RWPE2 (cell line): ENCODE data around the gene HORMAD2.
A peak's percentile ranks its signal among the peaks of the same experiment; 100 is the strongest.

ENCODE experiments used
- ATAC-seq: fragments of 200-7000 bp; cut with Tn5 transposase; 3 replicates; pipeline ENCODE4 v1.9.1; 2021; ENCODE audit warnings: low read depth
- DNase-seq: peaks from one replicate; pipeline ENCODE4 v3.0.0-alpha.2; 2020; ENCODE audit warnings: low spot score
- H3K27ac ChIP-seq: fragments of 450-650 bp; 2 replicates; pipeline ENCODE4 v1.5.1; 2017; ENCODE audit warnings: mild to moderate bottlenecking; ENCODE audit not compliant: poor library complexity, severe bottlenecking
- H3K27me3 ChIP-seq: fragments of 250-450 bp; sonication (Bioruptor Pico); 2 replicates; pipeline ENCODE4 v1.5.1; 2021; ENCODE audit warnings: mild to moderate bottlenecking, moderate library complexity; ENCODE audit not compliant: insufficient read depth, poor library complexity, severe bottlenecking
- H3K36me3 ChIP-seq: fragments of 250-450 bp; sonication (Bioruptor Pico); 2 replicates; pipeline ENCODE4 v1.5.1; 2020; ENCODE audit warnings: low read depth, mild to moderate bottlenecking, moderate library complexity
- H3K4me1 ChIP-seq: fragments of 250-450 bp; sonication (Bioruptor Pico); 2 replicates; pipeline ENCODE4 v1.5.1; 2021; ENCODE audit warnings: mild to moderate bottlenecking, moderate library complexity; ENCODE audit not compliant: insufficient read depth, poor library complexity, severe bottlenecking
- H3K4me3 ChIP-seq: fragments of 250-450 bp; sonication (Bioruptor Pico); 2 replicates; pipeline ENCODE4 v1.5.1; 2021; ENCODE audit warnings: mild to moderate bottlenecking, moderate library complexity; ENCODE audit not compliant: severe bottlenecking
- H3K9me3 ChIP-seq: fragments of 250-450 bp; sonication (Bioruptor Pico); 2 replicates; pipeline ENCODE4 v1.5.1; 2021; ENCODE audit warnings: mild to moderate bottlenecking, moderate library complexity; ENCODE audit not compliant: severe bottlenecking
- CTCF ChIP-seq: fragments of 450-650 bp; IDR thresholded peaks from one replicate; pipeline ENCODE4 v1.5.1; 2017; ENCODE audit warnings: mild to moderate bottlenecking, moderate library complexity; ENCODE audit not compliant: poor library complexity, severe bottlenecking

The HORMAD2 gene

GRCh38 chr22:30210235-30210909 is 130.1 kb downstream of the HORMAD2 start:
- Histone ChIP-seq H3K27ac (peak overlapping the region; percentile 76), H3K9me3 (no peaks in the 10 kb centered on the region), H3K27me3 (no peaks in the 10 kb centered on the region), H3K4me1 (peaks cover 55% of the 10 kb centered on the region), H3K36me3 (no peaks in the 10 kb centered on the region), H3K4me3 (no peak overlapping the region)
- DNase-seq (peak; percentile 93), ATAC-seq (peak; percentile 74)
- no peak for TF ChIP-seq CTCF

GRCh38 chr22:30211124-30211820 is 131.0 kb downstream of the HORMAD2 start:
- Histone ChIP-seq H3K27me3 (no peaks in the 10 kb centered on the region), H3K36me3 (no peaks in the 10 kb centered on the region), H3K9me3 (no peaks in the 10 kb centered on the region), H3K27ac (peak overlapping the region; percentile 76), H3K4me1 (peaks cover 46% of the 10 kb centered on the region), H3K4me3 (no peak overlapping the region)
- no peak for TF ChIP-seq CTCF
- DNase-seq (no peak), ATAC-seq (no peak)

GRCh38 chr22:30212363-30212995 is 132.2 kb downstream of the HORMAD2 start:
- peak; percentile 77 for ATAC-seq
- H3K36me3 ChIP-seq = no peaks in the 10 kb centered on the region
- peaks cover 34% of the 10 kb centered on the region for H3K4me1 ChIP-seq
- DNase-seq = peak; percentile 87
- H3K4me3 ChIP-seq = no peak overlapping the region
- H3K27ac ChIP-seq = peak overlapping the region; percentile 76
- no peaks in the 10 kb centered on the region for H3K9me3 ChIP-seq
- H3K27me3 ChIP-seq = no peaks in the 10 kb centered on the region
- peak; percentile 27 for TF ChIP-seq CTCF

- no peak overlapping the region for H3K4me3 ChIP-seq
- no peaks in the 10 kb centered on the region for H3K36me3 ChIP-seq
- H3K4me1 ChIP-seq = peaks cover 32% of the 10 kb centered on the region
- TF ChIP-seq CTCF = no peak
- peak; percentile 15; the same call in 2 of the 3 replicates for ATAC-seq
- DNase-seq = no peak
- H3K9me3 ChIP-seq = no peaks in the 10 kb centered on the region
- H3K27me3 ChIP-seq = no peaks in the 10 kb centered on the region
- peak overlapping the region; percentile 76 for H3K27ac ChIP-seq
Observed at GRCh38 chr22:30212996-30213441, 132.8 kb downstream of the HORMAD2 start.
